Mesothelial cell of epicardium (in vitro differentiated cells): ENCODE measurements around the gene CRISPLD2. TPM values are rescaled to one million over a fixed set of nuclear protein-coding genes. Genes with fewer than 3 reads are reported as not detected.

Experiments used
- DNase-seq, 2 experiments: peaks; one replicate each; pipeline ENCODE4 v3.0.0; 2021; ENCODE audit warnings: low spot score in 2 of 2; ENCODE audit not compliant: unreplicated experiment in 2 of 2
- H3K27ac Mint-ChIP-seq: 2 replicates; pipeline ENCODE4 v1.8.0; 2021; ENCODE audit warnings: mixed read lengths
- H3K27me3 Mint-ChIP-seq: 2 replicates; pipeline ENCODE4 v1.8.0; 2021; ENCODE audit warnings: low read depth, mixed read lengths
- H3K36me3 Mint-ChIP-seq: 2 replicates; pipeline ENCODE4 v1.8.0; 2021; ENCODE audit warnings: mixed read lengths
- H3K4me1 Mint-ChIP-seq: 2 replicates; pipeline ENCODE4 v1.8.0; 2021; ENCODE audit warnings: mixed read lengths
- H3K4me3 Mint-ChIP-seq: 2 replicates; pipeline ENCODE4 v1.8.0; 2021; ENCODE audit warnings: mild to moderate bottlenecking, moderate library complexity, mixed read lengths
- H3K9me3 Mint-ChIP-seq: 2 replicates; pipeline ENCODE4 v1.8.0; 2021; ENCODE audit warnings: mixed read lengths
- CTCF ChIP-seq: fragments of 200-600 bp; sonication (generic); IDR thresholded peaks from one replicate; pipeline ENCODE4 v1.5.0; 2021; ENCODE audit warnings: antibody characterized with exemption; ENCODE audit not compliant: unreplicated experiment
- total RNA-seq: library from RNA; stranded (reverse); gene quantifications from 3 replicates; pipeline ENCODE4 v1.2.1, GENCODE V29; 2021

CRISPLD2 gene
- total RNA-seq, 1 donor from 2014 or later = 80.1 TPM

- no peak for DNase-seq
- Mint-ChIP-seq H3K27me3 (no peaks in the 10 kb centered on the region), H3K27ac (no peak overlapping the region)
These were observed 137.4 kb downstream of the CRISPLD2 start for GRCh38 chr16:84957192-84957591.

GRCh38 chr16:84957792-84958191 lies 138.0 kb downstream of the CRISPLD2 start:
- H3K4me1 Mint-ChIP-seq = peaks cover 18% of the 10 kb centered on the region
- no peak for TF ChIP-seq CTCF
- DNase-seq = no peak
- no peaks in the 10 kb centered on the region for H3K27me3 Mint-ChIP-seq
- no peaks in the 10 kb centered on the region for H3K36me3 Mint-ChIP-seq
- H3K9me3 Mint-ChIP-seq = no peaks in the 10 kb centered on the region
- no peak overlapping the region for H3K27ac Mint-ChIP-seq
- no peak overlapping the region for H3K4me3 Mint-ChIP-seq

More at GRCh38 chr16:84957192-84957591, 137.4 kb downstream of the CRISPLD2 start:
- Mint-ChIP-seq H3K9me3 (no peaks in the 10 kb centered on the region), H3K4me1 (peaks cover 22% of the 10 kb centered on the region), H3K36me3 (no peaks in the 10 kb centered on the region), H3K4me3 (no peak overlapping the region)
- TF ChIP-seq CTCF = no peak

Other genes with a start within 250 kb of the CRISPLD2 start
- gene COTL1, start 201.9 kb upstream of the CRISPLD2 start, total RNA-seq = 106 to 116 TPM (median 106 TPM) in 3 replicates
- gene KLHL36, start 171.5 kb upstream of the CRISPLD2 start, total RNA-seq = 44.9 to 51.6 TPM (median 46.9 TPM) in 3 replicates
- gene USP10, start 120.0 kb upstream of the CRISPLD2 start, total RNA-seq = 118 to 128 TPM (median 124 TPM) in 3 replicates
- 45.4 to 47.9 TPM (median 45.7 TPM) in 3 replicates for gene ZDHHC7, start 191.6 kb downstream of the CRISPLD2 start, total RNA-seq
- gene KIAA0513, start 207.8 kb downstream of the CRISPLD2 start, total RNA-seq = 6.0 to 7.5 TPM (median 6.8 TPM) in 3 replicates